Esophagus muscularis mucosa (tissue), 4 donors: ENCODE measurements around the gene ATP7A. TPM values are rescaled to one million over a fixed set of nuclear protein-coding genes. Genes with fewer than 3 reads are reported as not detected.

Experiments used
- DNase-seq: peaks from one replicate; pipeline ENCODE4 v3.0.0-alpha.2; 2017; ENCODE audit errors: extremely low spot score
- H3K27ac ChIP-seq, 4 donors: fragments of 200-600 bp; sonication (generic); replicated peaks in 1 of 4; 1 replicate in 3 of 4; 2 replicates in 1 of 4; pipeline ENCODE4 v1.5.1; 2016 to 2019; ENCODE audit warnings: mild to moderate bottlenecking in 1 of 4
- H3K27me3 ChIP-seq, 4 donors: fragments of 200-600 bp; sonication (generic); one replicate each; pipeline versions ENCODE4 v1.5.1 to v1.6.0; 2016 to 2019
- H3K36me3 ChIP-seq, 4 donors: fragments of 200-600 bp; sonication (generic); one replicate each; pipeline ENCODE4 v1.5.1; 2016 to 2019
- H3K4me1 ChIP-seq, 4 donors: fragments of 200-600 bp; sonication (generic); one replicate each; pipeline ENCODE4 v1.5.1; 2016 to 2019
- H3K4me3 ChIP-seq, 4 donors: fragments of 200-600 bp; sonication (generic); 1 replicate in 2 of 4; 2 replicates in 2 of 4; pipeline ENCODE4 v1.5.1; 2016 to 2019; ENCODE audit warnings: mild to moderate bottlenecking in 4 of 4, moderate library complexity in 1 of 4
- H3K9me3 ChIP-seq, 4 donors: fragments of 200-600 bp; sonication (generic); 1 replicate in 3 of 4; 2 replicates in 1 of 4; pipeline ENCODE4 v1.5.1; 2016 to 2019
- EP300 ChIP-seq: sonication (generic); formaldehyde crosslinking; IDR thresholded peaks from one replicate; pipeline ENCODE4 v1.6.1; 2017; ENCODE audit warnings: antibody characterized with exemption
- POLR2A ChIP-seq: fragments of 450-650 bp; IDR thresholded peaks from one replicate; pipeline ENCODE4 v1.6.1; 2017; ENCODE audit warnings: antibody characterized with exemption, moderate library complexity, mild to moderate bottlenecking, low read depth
- POLR2AphosphoS5 ChIP-seq, 2 donors: sonication (generic); formaldehyde crosslinking; IDR thresholded peaks; one replicate each; pipeline ENCODE4 v1.6.1; 2017; ENCODE audit warnings: antibody characterized with exemption in 2 of 2
- WGBS: methylation state at CpG from one replicate; pipeline ENCODE4 v1.1.5; 2018; 5-methylcytosine and 5-hydroxymethylcytosine counted together
- intact Hi-C: fragments of 100-400 bp; cut with DNase I; formaldehyde crosslinking; loops from one replicate; pipeline ENCODE4 v1.15.1; 2023
- total RNA-seq, 4 donors: library from RNA; depleted of rRNA; stranded (reverse); fragments of >200 nt; gene quantifications; one replicate each; pipeline versions ENCODE4 v1.1.0 to v1.2.1, GENCODE V29; 2016
- TF ChIP-seq, protein P1 (sequence below), 3 experiments: fragments of 200-600 bp in 2 of 3; fragments of 450-650 bp in 1 of 3; sonication (generic) in 2 of 3; IDR thresholded peaks; one replicate each; pipeline ENCODE4 v1.5.1; 2017 to 2019; ENCODE audit warnings: antibody characterized with exemption in 3 of 3, mild to moderate bottlenecking in 2 of 3, moderate library complexity in 1 of 3

Gene ATP7A
- total RNA-seq, 4 donors from 2014 or later = 10.7 to 14.1 (median 12.8) TPM

DNA sequence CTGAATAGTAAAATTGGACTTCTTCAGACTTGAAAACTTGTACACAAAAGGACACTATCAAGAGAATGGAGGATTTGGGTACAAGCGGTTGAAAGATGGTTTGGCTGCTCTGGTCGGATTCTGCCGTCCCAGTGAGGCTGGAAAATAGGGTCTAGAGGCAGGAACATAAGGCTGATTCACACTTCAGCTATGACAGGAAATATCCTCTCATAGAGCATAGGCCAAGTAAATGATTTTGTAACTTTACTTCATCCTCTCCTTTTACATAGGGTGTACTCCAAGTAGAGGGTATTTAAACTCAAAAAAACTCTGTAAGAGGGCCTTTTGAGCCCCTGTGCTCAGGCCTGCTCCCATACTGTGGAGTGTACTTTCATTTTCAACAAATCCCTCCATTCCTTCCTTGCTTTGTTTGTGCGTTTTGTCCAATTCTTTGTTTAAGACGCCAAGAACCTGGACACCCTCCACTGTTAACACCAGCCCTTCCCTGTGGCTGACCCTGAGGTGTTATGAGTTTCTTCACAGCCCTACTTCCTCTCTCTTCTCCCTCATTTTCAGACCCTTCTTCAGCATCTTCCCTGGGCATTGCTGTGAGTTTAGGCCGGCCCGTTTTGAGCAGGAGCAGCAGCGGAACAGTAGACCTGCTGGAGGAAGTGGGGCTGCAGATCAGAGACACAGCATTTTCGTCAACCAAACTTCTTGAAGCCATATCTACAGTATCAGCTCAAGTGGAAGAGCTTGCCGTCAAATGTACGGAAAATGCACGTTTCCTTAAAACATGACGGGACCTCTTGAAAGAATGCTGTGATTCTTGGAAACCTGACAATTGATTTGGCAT, 51.8 kb downstream of the ATP7A start:
- WGBS = 76% methylated on average over 13 of the region's 13 CpGs
- Histone ChIP-seq H3K9me3 (peaks cover 0 to 7% (median 0%) of the 10 kb centered on the region in 4 donors), H3K27me3 (no peaks in the 10 kb centered on the region), H3K4me3 (no peak overlapping the region), H3K36me3 (no peaks in the 10 kb centered on the region), H3K4me1 (no peaks in the 10 kb centered on the region), H3K27ac (no peak overlapping the region)
- TF ChIP-seq POLR2A (no peak), POLR2AphosphoS5 (IDR thresholded peaks at IDR 0.05) (no peak), EP300 (no peak)
- TF ChIP-seq, protein P1, sequence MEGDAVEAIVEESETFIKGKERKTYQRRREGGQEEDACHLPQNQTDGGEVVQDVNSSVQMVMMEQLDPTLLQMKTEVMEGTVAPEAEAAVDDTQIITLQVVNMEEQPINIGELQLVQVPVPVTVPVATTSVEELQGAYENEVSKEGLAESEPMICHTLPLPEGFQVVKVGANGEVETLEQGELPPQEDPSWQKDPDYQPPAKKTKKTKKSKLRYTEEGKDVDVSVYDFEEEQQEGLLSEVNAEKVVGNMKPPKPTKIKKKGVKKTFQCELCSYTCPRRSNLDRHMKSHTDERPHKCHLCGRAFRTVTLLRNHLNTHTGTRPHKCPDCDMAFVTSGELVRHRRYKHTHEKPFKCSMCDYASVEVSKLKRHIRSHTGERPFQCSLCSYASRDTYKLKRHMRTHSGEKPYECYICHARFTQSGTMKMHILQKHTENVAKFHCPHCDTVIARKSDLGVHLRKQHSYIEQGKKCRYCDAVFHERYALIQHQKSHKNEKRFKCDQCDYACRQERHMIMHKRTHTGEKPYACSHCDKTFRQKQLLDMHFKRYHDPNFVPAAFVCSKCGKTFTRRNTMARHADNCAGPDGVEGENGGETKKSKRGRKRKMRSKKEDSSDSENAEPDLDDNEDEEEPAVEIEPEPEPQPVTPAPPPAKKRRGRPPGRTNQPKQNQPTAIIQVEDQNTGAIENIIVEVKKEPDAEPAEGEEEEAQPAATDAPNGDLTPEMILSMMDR (IDR thresholded peaks at IDR 0.05) = no peak
- intact Hi-C loops = no loop called here
- DNase-seq = no peak

DNA sequence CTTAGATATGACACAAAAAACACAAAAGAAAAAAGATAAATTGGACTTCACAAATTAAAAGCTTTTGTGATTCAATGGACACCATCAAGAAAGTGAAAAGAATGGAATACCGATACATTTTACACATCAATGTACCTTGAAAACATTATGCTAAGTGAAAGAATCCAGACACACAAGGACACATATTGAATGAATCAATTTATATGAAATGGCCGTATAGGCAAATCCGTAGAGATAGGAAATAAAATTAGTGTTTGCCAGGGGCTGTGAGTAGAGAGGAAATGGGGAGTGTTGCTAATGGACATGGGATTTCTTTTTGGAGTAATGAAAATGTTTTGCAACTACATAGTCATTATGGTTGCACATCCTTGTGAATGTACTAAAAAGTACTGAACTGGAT, 55.9 kb downstream of the ATP7A start:
- no peaks in the 10 kb centered on the region for H3K4me1 ChIP-seq
- H3K27ac ChIP-seq = no peak overlapping the region
- no peak for DNase-seq
- no peak overlapping the region for H3K4me3 ChIP-seq
- no peaks in the 10 kb centered on the region for H3K27me3 ChIP-seq
- TF ChIP-seq EP300 = no peak
- TF ChIP-seq, protein P1 (IDR thresholded peaks at IDR 0.05) = no peak
- no peak for TF ChIP-seq POLR2AphosphoS5 (IDR thresholded peaks at IDR 0.05)
- no peak for TF ChIP-seq POLR2A
- H3K9me3 ChIP-seq = no peaks in the 10 kb centered on the region
- intact Hi-C loops = no loop called here
- WGBS = 88% methylated on average over 3 of the region's 3 CpGs
- no peaks in the 10 kb centered on the region for H3K36me3 ChIP-seq

GRCh38 chrX:77967631-77968030, 57.1 kb downstream of the ATP7A start:
- H3K4me1 ChIP-seq = no peaks in the 10 kb centered on the region
- intact Hi-C loops = no loop called here
- TF ChIP-seq POLR2AphosphoS5 (IDR thresholded peaks at IDR 0.05) = no peak
- no peaks in the 10 kb centered on the region for H3K36me3 ChIP-seq
- H3K4me3 ChIP-seq = no peak overlapping the region
- 41% methylated on average over 1 of the region's 1 CpG for WGBS
- DNase-seq = no peak
- H3K9me3 ChIP-seq = no peaks in the 10 kb centered on the region
- no peak overlapping the region for H3K27ac ChIP-seq
- H3K27me3 ChIP-seq = no peaks in the 10 kb centered on the region

- Histone ChIP-seq H3K4me3 (no peak within 1 kb of the TSS), H3K27me3 (no peaks in the 10 kb centered on the region), H3K36me3 (no peaks in the 10 kb centered on the region), H3K9me3 (no peaks in the 10 kb centered on the region), H3K4me1 (no peaks in the 10 kb centered on the region), H3K27ac (no peak within 1 kb of the TSS)
- WGBS = 92% methylated on average over 13 of the region's 13 CpGs
- TF ChIP-seq POLR2AphosphoS5 (IDR thresholded peaks at IDR 0.05) (no peak), EP300 (no peak), POLR2A (no peak)
- TF ChIP-seq, protein P1 (IDR thresholded peaks at IDR 0.05) = no peak
- DNase-seq = no peak
- intact Hi-C loops = no loop called here
These were observed 59.0 kb downstream of the ATP7A start, which contains the start of gene PGAM4 for GRCh38 chrX:77969538-77969937. Gene PGAM4 (minus strand): TSS chrX:77969638. CDS start chrX:77969638, 0 bp downstream.

GRCh38 chrX:77975755-77976154, 65.3 kb downstream of the ATP7A start:
- H3K27me3 ChIP-seq = no peaks in the 10 kb centered on the region
- WGBS = 76% methylated on average over 2 of the region's 2 CpGs
- intact Hi-C loops = no loop called here

More at GRCh38 chrX:77975755-77976154, 65.3 kb downstream of the ATP7A start:
- no peaks in the 10 kb centered on the region for H3K4me1 ChIP-seq
- TF ChIP-seq, protein P1 (IDR thresholded peaks at IDR 0.05) = no peak
- TF ChIP-seq POLR2AphosphoS5 (IDR thresholded peaks at IDR 0.05) = no peak
- no peak for TF ChIP-seq EP300
- no peak for TF ChIP-seq POLR2A
- H3K27ac ChIP-seq = no peak overlapping the region
- H3K9me3 ChIP-seq = no peaks in the 10 kb centered on the region
- no peak for DNase-seq
- no peaks in the 10 kb centered on the region for H3K36me3 ChIP-seq
- no peak overlapping the region for H3K4me3 ChIP-seq
